Thyroid gland (tissue), 4 donors: Measurements from ENCODE around the gene ALLC.

Experiments used
- CTCF ChIP-seq, 6 experiments: fragments of 200-600 bp in 3 of 6; fragments of 450-650 bp in 3 of 6; sonication (generic) in 3 of 6; IDR thresholded peaks; one replicate each; pipeline ENCODE4 v1.5.1; 2016 to 2019; ENCODE audit warnings: antibody characterized with exemption in 6 of 6, mild to moderate bottlenecking in 2 of 6, inconsistent platforms in 1 of 6, moderate library complexity in 1 of 6
- POLR2A ChIP-seq, 2 donors: fragments of 450-650 bp; IDR thresholded peaks; one replicate each; pipeline ENCODE4 v1.6.1; 2017; ENCODE audit warnings: antibody characterized with exemption in 2 of 2, mild to moderate bottlenecking in 2 of 2, moderate library complexity in 1 of 2

- no peak for TF ChIP-seq CTCF (IDR thresholded peaks at IDR 0.05)
- no peak for TF ChIP-seq POLR2A (IDR thresholded peaks at IDR 0.05)
These were observed 48.9 kb downstream of the ALLC start for GRCh38 chr2:3706892-3707291.
